ENCODE results near the gene GALNT17.
"Not testable (repeated sequence)": the region's sequence is repeated elsewhere in the genome, so short reads cannot be mapped to it uniquely, and the experiment has no call there.

Gene GALNT17

DNA sequence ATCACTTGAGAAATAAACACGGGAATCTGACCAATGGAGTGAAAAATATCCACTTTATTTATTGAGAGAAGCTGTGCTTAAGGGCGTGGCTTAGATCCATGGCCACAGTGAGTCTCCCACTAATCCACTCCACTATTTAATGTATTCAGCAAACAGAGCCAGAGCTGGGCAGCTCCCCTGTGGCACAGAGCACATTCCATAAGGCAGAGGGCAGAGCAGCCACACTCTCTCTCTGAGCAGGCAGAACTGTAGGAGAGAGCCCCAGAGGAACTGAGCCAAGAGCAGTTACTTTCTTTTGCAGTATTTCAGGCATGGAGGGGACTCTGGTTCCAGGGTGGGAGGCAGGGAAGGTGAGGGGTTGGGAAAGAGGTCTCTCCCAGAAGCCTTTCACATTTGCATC lies 106.0 kb downstream of the GALNT17 start:
- no peak for DNase-seq

- no peak for DNase-seq
These were observed 106.8 kb downstream of the GALNT17 start for GRCh38 chr7:71238581-71239295.

DNA sequence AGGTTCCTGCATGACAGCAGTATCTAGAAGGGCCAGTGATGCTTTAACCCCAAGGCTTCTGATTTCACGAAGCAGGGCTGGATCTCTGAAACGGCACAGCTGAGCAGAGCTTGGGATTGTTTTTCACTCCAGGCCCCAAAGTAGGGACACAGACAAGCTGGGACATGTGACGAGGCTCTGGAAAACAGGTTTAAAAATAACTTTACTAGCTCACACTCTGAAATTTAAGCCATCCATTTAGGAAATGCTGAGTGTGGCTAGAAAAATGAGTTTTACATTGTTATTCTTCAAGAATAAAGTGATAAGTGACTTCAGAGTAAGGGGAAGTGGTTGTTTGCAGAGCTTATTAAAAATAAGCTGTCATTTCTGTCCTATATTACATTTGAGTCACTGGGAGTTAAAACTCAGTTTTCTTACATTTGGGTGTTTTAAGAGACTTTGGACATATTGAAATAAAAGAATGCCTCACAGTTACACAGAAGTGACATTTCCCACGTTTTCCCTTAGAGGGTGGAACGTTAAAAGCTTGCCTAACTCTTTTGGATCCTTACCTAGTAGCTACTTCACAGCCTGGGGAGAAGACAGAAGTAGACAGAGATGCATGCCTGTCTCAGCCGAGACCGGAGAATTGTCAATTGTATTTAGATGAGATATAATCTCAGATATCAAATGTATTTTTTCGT lies 107.8 kb downstream of the GALNT17 start:
- no peak for DNase-seq

GRCh38 chr7:71243736-71244410 lies 111.9 kb downstream of the GALNT17 start:
- no peak for DNase-seq

GRCh38 chr7:71245038-71245437 lies 113.1 kb downstream of the GALNT17 start:
- DNase-seq = no peak

DNA sequence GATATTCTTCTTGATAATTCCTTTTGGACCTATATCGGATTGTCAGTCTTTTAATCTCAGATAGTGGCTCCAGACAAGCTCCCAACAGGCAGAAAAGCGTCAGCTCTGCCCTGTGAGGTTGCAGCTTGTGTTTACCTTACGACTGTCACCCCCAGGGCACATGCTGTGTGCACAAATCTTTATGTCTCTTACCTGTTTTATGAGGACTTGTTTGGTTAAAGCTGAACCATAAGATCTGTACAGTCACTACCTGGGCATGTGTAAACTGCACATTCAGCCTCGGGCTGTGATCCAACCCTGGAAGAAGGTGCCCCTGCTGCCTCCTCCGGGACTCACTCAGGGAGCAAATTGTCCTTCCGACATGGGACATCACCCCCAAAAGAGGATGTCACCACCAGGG lies 119.8 kb downstream of the GALNT17 start:
- DNase-seq = no peak

DNA sequence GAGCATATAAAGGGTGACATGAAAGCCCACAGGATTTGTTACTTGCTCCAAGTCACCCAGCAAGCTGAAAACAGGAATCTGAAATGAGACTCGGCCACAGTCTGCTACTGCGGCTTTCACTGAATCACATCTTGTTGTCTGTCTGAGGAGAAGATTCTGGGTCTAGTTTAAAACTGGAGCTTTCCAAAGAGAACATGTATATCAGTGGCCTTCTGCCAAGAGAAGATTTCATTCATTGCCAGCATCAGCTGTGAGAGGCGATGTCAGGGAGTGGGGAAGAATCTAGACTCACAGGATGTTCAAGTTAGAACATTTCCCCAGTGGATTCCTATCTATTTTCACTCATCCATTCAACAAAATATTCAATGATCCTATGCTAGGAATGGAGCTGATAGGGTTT lies 122.8 kb downstream of the GALNT17 start:
- DNase-seq = no peak

GRCh38 chr7:71255537-71256178 lies 123.7 kb downstream of the GALNT17 start:
- no peak for DNase-seq

- no peak for DNase-seq
These were observed 129.1 kb downstream of the GALNT17 start for GRCh38 chr7:71261066-71261465.

DNA sequence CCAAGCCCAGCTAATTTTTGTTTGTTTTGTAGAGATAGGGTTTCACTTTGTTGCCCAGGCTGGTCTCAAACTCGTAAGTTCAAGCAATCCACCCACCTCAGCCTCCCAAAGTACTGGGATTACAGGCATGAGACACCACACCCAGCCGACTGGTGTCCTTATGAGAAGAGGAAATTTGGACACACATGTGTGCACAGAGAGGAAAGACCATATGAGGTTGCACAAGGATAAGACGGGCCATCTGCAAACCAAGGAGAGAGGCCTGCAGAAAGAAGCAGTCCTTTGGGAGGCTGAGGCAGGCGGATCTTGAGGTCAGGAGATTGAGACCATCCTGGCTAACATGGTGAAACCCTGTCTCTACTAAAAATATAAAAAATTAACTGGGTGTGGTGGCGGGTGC lies 130.9 kb downstream of the GALNT17 start:
- DNase-seq = not testable (repeated sequence)

- DNase-seq = no peak
These were observed 132.1 kb downstream of the GALNT17 start for GRCh38 chr7:71264005-71264404.

- DNase-seq = no peak
These were observed 135.0 kb downstream of the GALNT17 start for GRCh38 chr7:71266912-71267311.

GRCh38 chr7:71267734-71268469 lies 136.0 kb downstream of the GALNT17 start:
- no peak for DNase-seq

GRCh38 chr7:71270558-71270957 lies 138.6 kb downstream of the GALNT17 start:
- no peak for DNase-seq

- no peak for DNase-seq
These were observed 139.3 kb downstream of the GALNT17 start for GRCh38 chr7:71271203-71271602.

GRCh38 chr7:71272509-71273490 lies 140.9 kb downstream of the GALNT17 start:
- no peak for DNase-seq

- no peak for DNase-seq
These were observed 146.3 kb downstream of the GALNT17 start for GRCh38 chr7:71278257-71278656.

- DNase-seq = no peak
These were observed 149.3 kb downstream of the GALNT17 start for GRCh38 chr7:71281261-71281660.

GRCh38 chr7:71283802-71284201 lies 151.9 kb downstream of the GALNT17 start:
- no peak for DNase-seq

DNA sequence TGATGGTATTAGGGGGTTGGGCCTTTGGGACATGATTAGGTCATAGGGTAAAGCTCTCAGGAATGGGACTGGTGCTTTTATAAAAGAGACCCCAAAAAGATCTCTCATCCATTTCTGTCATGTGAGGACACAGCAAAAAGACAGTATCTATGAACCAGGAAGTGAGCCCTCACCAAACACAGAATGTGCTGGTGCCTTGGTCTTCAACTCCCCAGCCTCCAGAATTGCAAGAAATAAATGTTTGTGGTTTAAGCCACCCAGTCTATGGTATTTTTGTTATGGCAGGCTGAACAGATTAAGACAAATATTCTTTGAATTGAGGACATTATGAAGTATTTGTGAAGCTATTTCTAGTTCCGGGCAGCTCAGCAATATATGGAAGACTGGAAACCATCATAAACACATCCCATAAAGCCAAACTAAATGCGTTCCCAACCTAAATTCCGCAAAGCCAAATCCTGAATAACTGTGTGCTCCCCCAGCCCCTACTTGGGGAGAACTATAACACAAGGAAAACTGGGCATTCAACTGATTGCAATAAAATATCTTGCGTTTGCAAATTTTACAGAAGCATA lies 153.7 kb downstream of the GALNT17 start:
- no peak for DNase-seq

- DNase-seq = no peak
These were observed 154.4 kb downstream of the GALNT17 start for GRCh38 chr7:71286336-71286735.
